Adipose tissue (tissue), 3 donors: Measurements from ENCODE around the gene SH3RF3. TPM values are rescaled to one million over a fixed set of nuclear protein-coding genes. Genes with fewer than 3 reads are reported as not detected.

ENCODE experiments used
- H3K27ac ChIP-seq: one replicate; pipeline ENCODE4 v1.5.1; 2013; ENCODE audit warnings: low read depth, low read length
- WGBS, 3 donors: extraction: QIAGEN DNeasy Blood & Tissue Kit; methylation state at CpG; one replicate each; pipeline ENCODE4 v1.1.7; 2013; 5-methylcytosine and 5-hydroxymethylcytosine counted together
- polyA plus RNA-seq, 3 donors: library from polyadenylated mRNA; stranded (reverse); fragments of 200-250 nt; gene quantifications; one replicate each; pipeline ENCODE4 v1.2.3, GENCODE V29; 2013
- donor health status: healthy with polysubstance abuse.
- donor health status: Bipolar disorder and iron deficiency.
- donor health status: healthy.

The SH3RF3 gene
- polyA plus RNA-seq, 3 donors: 1.2 to 6.5 (median 5.4) TPM

DNA sequence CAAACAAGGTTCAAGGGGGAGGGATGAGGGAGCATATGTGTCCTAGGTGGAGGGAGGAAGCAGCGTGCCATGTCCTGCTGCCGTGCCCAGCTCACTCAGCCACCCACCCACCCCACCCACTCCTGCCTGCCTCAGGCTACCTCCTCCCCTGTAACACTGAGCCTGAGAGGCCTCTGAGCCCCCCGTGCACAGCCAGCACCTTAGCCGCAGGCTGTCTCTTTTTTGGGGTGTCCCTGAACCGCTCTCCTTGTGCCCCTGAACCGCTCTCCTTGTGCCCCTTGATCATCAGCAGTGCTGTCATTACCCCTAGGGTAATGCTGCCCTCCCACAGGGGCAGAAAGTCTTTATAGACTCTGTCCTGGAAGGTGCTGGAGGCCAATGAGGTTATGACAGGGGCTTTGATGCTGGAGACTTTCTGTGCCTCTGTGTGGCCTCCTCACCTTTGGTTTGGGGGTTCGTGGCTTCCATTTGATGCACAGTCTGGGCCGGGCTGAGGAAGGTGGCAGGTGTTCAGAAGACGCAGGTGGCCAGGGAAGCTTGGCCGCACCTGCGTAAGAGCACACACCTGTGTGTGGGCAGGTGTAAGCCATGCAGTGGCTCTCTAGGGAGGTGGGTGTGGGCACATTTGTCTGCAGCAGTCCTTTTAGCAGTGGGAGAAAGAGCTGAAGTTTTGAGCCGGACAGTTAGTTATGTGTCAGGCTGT is 344.8 kb downstream of the SH3RF3 start:
- H3K27ac ChIP-seq: no peak overlapping the region
- 76 to 93% (median 89%) methylated on average over 12 of the region's 12 CpGs for WGBS, 3 donors

DNA sequence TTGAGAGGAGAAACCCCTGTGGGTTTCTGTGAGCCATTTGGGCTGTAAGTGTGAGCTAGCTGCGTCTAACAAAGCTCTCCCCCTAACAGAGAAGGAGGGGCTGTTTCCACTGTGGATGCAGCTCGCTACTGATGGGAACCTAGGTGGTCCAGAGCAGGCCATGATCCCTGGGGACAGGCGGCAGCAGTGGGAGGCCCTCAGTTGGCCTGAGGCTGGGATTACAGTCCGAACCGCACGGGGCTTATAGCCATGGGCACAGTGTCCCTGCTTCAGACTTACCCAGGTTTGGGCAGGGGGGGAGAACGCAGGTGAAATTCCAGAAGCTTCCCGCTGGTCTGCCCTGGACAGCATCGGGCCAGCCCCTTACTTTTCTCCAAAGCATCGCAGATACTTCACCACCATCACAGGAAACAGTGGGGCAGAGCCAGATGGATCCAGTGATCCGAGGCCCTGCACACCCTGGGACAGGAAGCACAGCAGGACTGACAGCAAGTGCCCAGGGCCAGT is 345.4 kb downstream of the SH3RF3 start:
- WGBS, 3 donors: 84 to 91% (median 88%) methylated on average over 11 of the region's 11 CpGs
- no peak overlapping the region for H3K27ac ChIP-seq

DNA sequence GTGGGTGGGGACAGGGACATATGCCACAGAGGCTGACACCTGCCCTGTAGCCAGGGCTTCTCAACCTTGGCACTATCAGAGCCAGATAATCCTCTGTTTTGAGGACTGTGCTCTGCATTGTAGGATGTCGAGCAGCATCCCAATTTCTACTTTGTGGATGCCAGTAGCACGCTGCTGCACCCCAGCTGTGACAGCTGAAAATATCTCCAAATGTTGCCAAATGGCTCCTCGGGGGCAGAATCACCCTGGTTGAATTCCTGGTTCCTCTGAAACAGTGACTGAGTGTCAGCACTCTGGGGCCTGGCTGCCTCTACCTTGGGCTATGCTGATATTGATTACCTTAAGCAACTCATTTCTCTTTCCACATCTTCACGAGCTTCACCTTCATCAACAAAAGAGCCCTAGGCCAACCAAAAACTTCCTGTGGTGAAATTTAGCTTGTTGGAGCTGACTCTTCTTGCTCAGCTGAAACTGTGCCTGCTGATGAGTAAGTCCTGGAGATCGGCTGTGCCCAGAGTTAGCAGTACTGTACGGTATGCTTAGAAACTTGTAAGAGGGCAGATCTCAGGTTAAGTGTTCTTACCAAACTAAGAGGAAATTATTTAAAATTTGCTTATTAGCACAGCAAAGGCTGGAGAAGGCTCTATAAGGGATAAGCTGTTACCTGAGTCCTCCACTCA is 346.7 kb downstream of the SH3RF3 start:
- 63 to 79% (median 63%) methylated on average over 6 of the region's 6 CpGs for WGBS, 3 donors
- H3K27ac ChIP-seq: no peak overlapping the region

- WGBS, 3 donors: 89 to 90% (median 89%) methylated on average over 10 of the region's 10 CpGs
- H3K27ac ChIP-seq: no peak overlapping the region
Measured at GRCh38 chr2:109476641-109477441, 347.8 kb downstream of the SH3RF3 start.

GRCh38 chr2:109478906-109479493 is 350.0 kb downstream of the SH3RF3 start:
- 89 to 94% (median 90%) methylated on average over 12 of the region's 12 CpGs for WGBS, 3 donors
- no peak overlapping the region for H3K27ac ChIP-seq

GRCh38 chr2:109479804-109480203 is 350.8 kb downstream of the SH3RF3 start:
- no peak overlapping the region for H3K27ac ChIP-seq
- WGBS, 3 donors: 83 to 92% (median 85%) methylated on average over 7 of the region's 7 CpGs

GRCh38 chr2:109480486-109481195 is 351.6 kb downstream of the SH3RF3 start:
- WGBS, 3 donors: 85 to 91% (median 87%) methylated on average over 10 of the region's 10 CpGs
- no peak overlapping the region for H3K27ac ChIP-seq

DNA sequence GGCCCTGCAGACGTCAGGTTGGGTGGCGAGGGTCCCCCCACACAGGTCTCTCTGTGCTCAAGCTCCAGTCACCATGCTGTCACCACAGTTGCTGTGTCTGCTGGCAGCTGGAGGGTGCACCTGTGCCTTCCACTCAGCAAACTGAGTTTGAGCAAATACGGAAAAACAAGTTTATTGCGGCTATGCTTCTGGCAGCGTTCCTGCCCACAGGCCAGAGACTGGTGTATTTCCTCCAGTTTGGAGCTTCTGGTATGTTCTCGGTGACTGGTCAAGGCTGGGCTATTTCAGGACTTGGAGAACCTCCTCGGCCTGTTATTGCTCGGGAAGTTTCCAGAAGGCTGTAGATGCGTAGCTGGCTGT is 352.2 kb downstream of the SH3RF3 start:
- WGBS, 3 donors: 39 to 79% (median 78%) methylated on average over 9 of the region's 9 CpGs

DNA sequence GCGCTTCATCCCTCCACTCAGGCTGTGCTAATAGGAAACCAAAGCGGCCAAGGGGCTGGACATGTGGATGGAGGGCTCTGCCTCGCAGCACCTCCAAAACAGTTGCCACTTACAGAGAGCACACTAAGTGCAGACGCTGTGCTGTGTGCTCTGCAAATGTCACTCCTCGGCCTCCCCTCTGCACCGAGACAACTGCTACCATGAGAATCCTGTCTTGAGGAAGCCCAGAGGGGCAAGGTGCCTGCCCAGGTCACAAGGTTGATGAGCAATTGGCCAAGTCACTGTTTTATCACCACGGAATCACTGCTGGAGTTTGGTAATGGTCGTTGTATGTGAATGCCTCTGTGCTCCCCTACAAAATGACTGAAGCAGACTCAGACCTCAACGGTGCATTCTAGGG is 352.6 kb downstream of the SH3RF3 start:
- no peak overlapping the region for H3K27ac ChIP-seq
- 88 to 94% (median 92%) methylated on average over 9 of the region's 9 CpGs for WGBS, 3 donors

More for the DNA sequence above, 352.2 kb downstream of the SH3RF3 start:
- no peak overlapping the region for H3K27ac ChIP-seq

GRCh38 chr2:109482361-109482861 is 353.4 kb downstream of the SH3RF3 start:
- 26 to 72% (median 39%) methylated on average over 15 of the region's 15 CpGs for WGBS, 3 donors
- H3K27ac ChIP-seq: no peak overlapping the region

DNA sequence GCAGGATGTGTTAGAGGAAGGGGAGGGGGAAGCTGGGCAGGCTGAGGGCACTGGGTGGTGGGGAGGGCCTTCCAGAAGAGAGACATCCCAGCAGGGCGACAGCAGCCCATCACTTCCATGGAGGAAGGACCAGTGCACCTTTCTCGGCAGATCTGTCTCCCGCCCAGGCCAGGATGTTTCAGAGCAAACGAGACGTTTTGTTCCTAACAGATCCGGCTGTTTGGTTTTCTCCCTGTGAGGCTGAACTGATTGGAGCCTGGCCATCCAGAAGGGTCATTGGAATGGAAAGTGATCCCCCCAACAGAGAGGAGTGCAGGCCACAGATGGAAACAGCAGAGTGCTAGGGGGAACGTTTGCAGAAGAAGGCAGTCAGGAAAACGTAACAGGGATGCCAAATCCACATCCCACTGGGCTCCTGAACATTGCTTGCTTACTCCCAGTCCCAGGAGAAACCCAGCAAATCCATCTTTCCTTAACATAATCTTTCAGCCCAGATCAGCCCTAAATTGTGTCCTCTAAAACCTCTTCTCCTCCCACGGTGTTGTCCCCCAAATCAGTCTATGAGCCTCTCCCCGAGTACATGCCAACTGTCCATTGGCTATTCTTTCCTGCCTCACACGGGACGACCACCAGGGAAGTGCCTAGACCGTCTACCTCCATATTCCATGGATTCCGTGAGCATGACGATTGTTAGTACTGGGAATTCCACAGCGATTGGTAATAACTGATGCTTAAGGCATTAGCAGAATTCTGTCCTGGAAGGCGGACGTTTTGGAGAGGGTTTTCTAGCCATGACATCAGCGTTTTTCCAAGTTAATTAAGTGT is 357.9 kb downstream of the SH3RF3 start:
- WGBS, 3 donors: 78 to 81% (median 80%) methylated on average over 19 of the region's 19 CpGs
- H3K27ac ChIP-seq: no peak overlapping the region

- H3K27ac ChIP-seq: no peak overlapping the region
- WGBS, 3 donors: 82 to 87% (median 86%) methylated on average over 7 of the region's 7 CpGs
Measured at GRCh38 chr2:109487536-109487869, 358.5 kb downstream of the SH3RF3 start.

DNA sequence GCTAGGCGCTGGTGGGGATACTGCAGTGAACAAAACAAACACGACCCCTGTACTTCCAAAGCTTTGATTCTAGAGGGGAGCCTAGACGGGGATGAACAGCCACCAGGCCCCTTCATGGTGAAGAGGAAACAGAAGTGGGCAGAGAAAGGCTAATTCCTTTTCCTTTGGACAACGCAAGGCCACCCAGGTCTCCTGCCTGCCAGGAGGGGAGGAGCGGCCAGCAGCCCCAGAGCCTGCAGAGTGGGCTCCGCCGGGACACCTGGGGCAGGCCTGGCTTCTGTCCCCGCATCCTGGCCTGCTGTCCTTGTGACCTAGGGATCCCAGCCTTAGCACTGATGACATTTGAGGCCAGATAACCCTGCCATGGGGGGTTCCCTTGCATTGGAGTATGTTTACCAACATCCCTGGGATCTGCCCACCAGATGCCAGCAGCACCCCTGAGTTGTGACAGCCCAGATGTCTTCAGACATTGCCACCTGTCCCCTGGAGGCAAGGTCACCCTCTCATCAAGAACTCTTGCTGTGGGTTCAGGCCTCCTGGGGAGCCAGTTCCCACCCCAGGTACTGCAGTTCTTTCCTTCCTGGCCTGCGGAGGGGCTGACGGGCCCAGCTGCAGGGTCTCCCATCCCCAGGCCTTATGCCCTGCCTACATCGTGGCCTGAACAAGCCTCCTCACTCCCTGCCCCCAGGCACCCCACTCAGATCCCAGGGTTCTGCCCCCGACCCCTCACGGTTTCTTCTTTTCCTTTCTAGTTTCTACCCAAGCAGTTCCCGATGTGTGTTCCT is 359.1 kb downstream of the SH3RF3 start:
- 87 to 93% (median 92%) methylated on average over 14 of the region's 14 CpGs for WGBS, 3 donors
- no peak overlapping the region for H3K27ac ChIP-seq

DNA sequence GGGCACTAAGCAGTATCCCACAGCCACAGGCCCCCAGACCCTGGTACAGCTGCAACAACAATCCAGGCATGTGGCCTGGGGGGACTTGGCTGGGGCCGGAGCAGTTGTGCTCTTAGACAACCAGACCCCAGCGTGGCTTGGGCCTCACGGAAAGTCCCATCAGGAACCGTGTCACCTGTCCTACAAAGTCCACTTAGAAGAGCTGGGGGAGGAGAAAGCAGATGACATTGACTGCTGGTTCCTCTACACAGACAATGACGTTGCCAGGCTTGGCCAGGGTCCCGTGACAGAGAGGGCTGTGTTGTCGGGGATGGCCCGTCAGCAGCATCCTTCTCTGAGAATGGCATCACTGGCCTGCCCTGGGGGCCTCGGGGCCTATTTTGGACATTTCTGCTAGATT is 360.3 kb downstream of the SH3RF3 start:
- no peak overlapping the region for H3K27ac ChIP-seq
- 94 to 97% (median 94%) methylated on average over 9 of the region's 9 CpGs for WGBS, 3 donors

GRCh38 chr2:109493176-109493935 is 364.4 kb downstream of the SH3RF3 start:
- 67 to 97% (median 88%) methylated on average over 4 of the region's 4 CpGs for WGBS, 3 donors
- no peak overlapping the region for H3K27ac ChIP-seq

GRCh38 chr2:109494351-109494750 is 365.3 kb downstream of the SH3RF3 start:
- WGBS, 3 donors: 82 to 91% (median 90%) methylated on average over 3 of the region's 3 CpGs
- no peak overlapping the region for H3K27ac ChIP-seq
